GM23248 (cell line): ENCODE data around the gene INSL3. TPM values are rescaled to one million over a fixed set of nuclear protein-coding genes. Genes with fewer than 3 reads are reported as not detected.

Source experiments
- DNase-seq: peaks from one replicate; pipeline ENCODE4 v3.0.0-alpha.2; 2015
- H2AFZ ChIP-seq: fragments of 200-600 bp; sonication (generic); 2 replicates; pipeline ENCODE4 v1.6.1; 2016; ENCODE audit warnings: antibody characterized with exemption
- H3F3A ChIP-seq: fragments of 200-600 bp; sonication (generic); 2 replicates; pipeline ENCODE4 v1.6.1; 2016; ENCODE audit warnings: mild to moderate bottlenecking, antibody characterized with exemption, mixed run types; ENCODE audit not compliant: insufficient read depth
- H3K27ac ChIP-seq: fragments of 200-600 bp; sonication (generic); 2 replicates; pipeline ENCODE4 v1.5.1; 2016; ENCODE audit warnings: mild to moderate bottlenecking
- H3K27me3 ChIP-seq: fragments of 200-600 bp; sonication (generic); replicated peaks from 2 replicates; pipeline ENCODE4 v1.6.1; 2016; ENCODE audit warnings: mild to moderate bottlenecking; ENCODE audit not compliant: insufficient read depth
- H3K36me3 ChIP-seq: fragments of 200-600 bp; sonication (generic); 2 replicates; pipeline ENCODE4 v1.6.1; 2016; ENCODE audit warnings: low read depth, mild to moderate bottlenecking
- H3K4me1 ChIP-seq: fragments of 200-600 bp; sonication (generic); 2 replicates; pipeline ENCODE4 v1.6.1; 2016; ENCODE audit warnings: mild to moderate bottlenecking; ENCODE audit not compliant: insufficient read depth
- H3K4me2 ChIP-seq: fragments of 200-600 bp; sonication (generic); one replicate; pipeline ENCODE4 v1.6.1; 2016; ENCODE audit warnings: mild to moderate bottlenecking; ENCODE audit not compliant: unreplicated experiment
- H3K4me3 ChIP-seq: fragments of 200-600 bp; sonication (generic); 2 replicates; pipeline ENCODE4 v1.5.1; 2016; ENCODE audit warnings: mild to moderate bottlenecking
- H3K79me2 ChIP-seq: fragments of 200-600 bp; sonication (generic); 2 replicates; pipeline ENCODE4 v1.6.1; 2016; ENCODE audit warnings: mild to moderate bottlenecking; ENCODE audit not compliant: insufficient read depth
- H3K9ac ChIP-seq: fragments of 200-600 bp; sonication (generic); 2 replicates; pipeline ENCODE4 v1.6.1; 2016; ENCODE audit warnings: mild to moderate bottlenecking
- H3K9me2 ChIP-seq: fragments of 200-600 bp; sonication (generic); 2 replicates; pipeline ENCODE4 v1.6.1; 2016; ENCODE audit warnings: mixed run types, mild to moderate bottlenecking, moderate library complexity; ENCODE audit not compliant: insufficient read depth
- H3K9me3 ChIP-seq: fragments of 200-600 bp; sonication (generic); one replicate; pipeline ENCODE4 v1.6.1; 2017; ENCODE audit warnings: low read depth
- H4K20me1 ChIP-seq: fragments of 200-600 bp; sonication (generic); 2 replicates; pipeline ENCODE4 v1.6.0; 2016; ENCODE audit not compliant: insufficient read depth
- EZH2 ChIP-seq: fragments of 200-600 bp; sonication (generic); IDR thresholded peaks from 2 replicates; pipeline ENCODE4 v1.6.1; 2018; ENCODE audit warnings: antibody characterized with exemption, mild to moderate bottlenecking; ENCODE audit not compliant: insufficient read depth, poor library complexity, severe bottlenecking
- EZH2phosphoT487 ChIP-seq: fragments of 200-600 bp; sonication (generic); IDR thresholded peaks from 2 replicates; pipeline ENCODE4 v1.6.1; 2018; ENCODE audit warnings: antibody characterized with exemption, moderate library complexity, mild to moderate bottlenecking, low read depth; ENCODE audit not compliant: insufficient read depth
- WGBS, 2 experiments: methylation state at CpG; one replicate each; pipeline ENCODE4 v1.1.6; 2015 to 2017; ENCODE audit warnings: low lambda C conversion rate in 2 of 2, low coverage in 1 of 2; ENCODE audit errors: missing lambda C conversion rate in 2 of 2; 5-methylcytosine and 5-hydroxymethylcytosine counted together
- in situ Hi-C: fragments of 300-500 bp; cut with MboI; formaldehyde crosslinking; loops from 2 replicates; pipeline ENCODE4 v1.15.0; 2020
- polyA plus RNA-seq: library from polyadenylated mRNA; unstranded; fragments of >200 nt; fragmentation: Nextera tagmentation; extraction: Ambion mirVana; gene quantifications from 2 replicates; pipeline ENCODE4 v1.2.1, GENCODE V29; 2016
- total RNA-seq: library from RNA; depleted of rRNA; stranded (reverse); fragments of >200 nt; shearing (Covaris generic); gene quantifications from 2 replicates; pipeline ENCODE4 v1.2.3, GENCODE V29; 2014

Gene INSL3
- total and polyA plus RNA-seq, 2 experiments from 2014 or later: not detected

DNA sequence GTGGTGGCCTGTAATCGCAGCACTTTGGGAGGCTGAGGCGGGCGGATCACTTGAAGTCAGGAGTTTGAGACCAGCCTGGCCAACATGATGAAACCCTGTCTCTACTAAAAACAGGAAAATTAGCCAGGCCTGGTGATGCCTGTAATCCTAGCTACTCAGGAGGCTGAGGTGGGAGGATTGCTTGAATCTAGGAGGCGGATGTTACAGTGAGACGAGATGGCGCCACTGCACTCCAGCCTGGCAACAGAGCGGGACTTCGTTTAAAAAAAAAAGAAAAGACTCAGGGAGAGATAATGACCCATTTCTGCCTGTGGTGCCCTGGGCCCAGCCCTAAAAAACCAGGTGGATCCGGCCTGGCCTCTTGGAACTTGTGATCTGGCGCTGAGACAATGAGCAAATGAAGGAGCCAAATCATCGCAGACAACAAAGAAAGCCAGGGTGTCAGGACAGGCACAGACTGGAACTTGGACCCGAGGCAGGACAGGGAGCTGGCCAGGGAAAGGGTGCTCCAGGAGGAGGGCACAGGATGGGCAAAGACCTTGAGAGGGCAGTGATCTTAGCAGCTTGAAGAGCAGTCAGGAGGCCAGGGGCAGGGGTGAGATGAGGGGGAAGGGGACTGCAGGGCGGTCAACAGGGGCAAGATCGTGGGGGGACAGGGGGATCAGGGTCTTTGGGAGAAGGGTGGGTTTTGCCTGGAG is 27.4 kb upstream of the INSL3 start:
- H2AFZ ChIP-seq: no peak overlapping the region
- H3K27me3 ChIP-seq: no peaks in the 10 kb centered on the region
- no peak for TF ChIP-seq EZH2phosphoT487
- no peak for TF ChIP-seq EZH2
- no peaks in the 10 kb centered on the region for H3K9me2 ChIP-seq
- no peak overlapping the region for H3K4me3 ChIP-seq
- no peak for DNase-seq
- 0 out of 2 replicates have a peak, but pooled peaks cover 5% of the 10 kb centered on the region for H3F3A ChIP-seq
- in situ Hi-C loops: no loop called here
- no peak overlapping the region for H3K27ac ChIP-seq
- peaks cover 5% of the 10 kb centered on the region; the same call in 1 of the 2 replicates for H3K4me1 ChIP-seq
- no peaks in the 10 kb centered on the region for H3K36me3 ChIP-seq
- no peak overlapping the region for H3K9ac ChIP-seq
- H3K9me3 ChIP-seq: no peaks in the 10 kb centered on the region
- no peak overlapping the region for H3K4me2 ChIP-seq
- WGBS, 2 experiments: 93 to 96% methylated on average over 14 of the region's 14 CpGs
- H3K79me2 ChIP-seq: no peaks in the 10 kb centered on the region
- H4K20me1 ChIP-seq: no peaks in the 10 kb centered on the region

DNA sequence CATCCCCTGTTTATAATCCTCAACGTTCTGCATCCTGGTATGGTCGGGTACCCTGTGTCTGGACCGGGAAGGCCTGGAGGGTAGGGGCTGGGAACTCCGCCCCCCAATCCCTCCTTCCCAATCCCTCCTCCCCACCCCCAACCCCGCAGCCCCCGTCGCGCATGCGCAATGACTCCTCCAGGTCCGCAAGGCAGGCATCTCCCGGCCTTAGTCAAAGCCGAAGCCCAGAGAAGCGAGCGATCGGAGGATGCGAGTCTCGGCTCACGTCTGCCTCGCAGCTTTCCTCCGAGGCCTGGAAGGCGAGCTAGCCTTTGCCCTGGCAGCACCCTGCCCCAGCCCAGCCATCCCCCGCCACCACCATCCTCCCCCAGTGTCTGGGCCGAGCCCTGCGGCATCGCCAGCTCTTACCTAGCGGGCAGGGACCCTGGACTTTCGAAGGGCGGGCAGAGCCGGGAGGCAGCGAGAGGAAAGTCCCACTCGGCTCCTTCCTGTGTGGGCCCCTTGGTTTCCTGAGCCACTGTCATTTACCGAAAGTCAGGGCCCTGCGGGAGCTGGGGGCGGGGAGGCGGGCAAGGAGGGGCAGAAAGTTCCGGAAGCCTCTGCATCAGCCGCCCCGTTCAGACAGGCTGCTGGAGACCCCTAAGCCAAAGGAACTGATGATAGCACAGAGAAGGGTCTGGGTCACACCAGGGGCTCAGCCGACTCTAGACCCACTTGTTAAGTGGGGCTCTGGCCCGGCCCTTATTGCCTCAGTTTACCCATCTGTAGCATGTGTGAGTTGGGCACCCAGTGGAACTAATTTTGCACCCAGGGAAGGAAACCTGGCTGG is 26.4 kb upstream of the INSL3 start, which contains the start of gene JAK3:
JAK3 (minus strand) TSS at position 445 of the 829 bp plus-strand sequence. CDS start 3,565 bp downstream, outside the sequence.
- no peaks in the 10 kb centered on the region for H4K20me1 ChIP-seq
- peak within 1 kb of the TSS; percentile 78 for H3K4me2 ChIP-seq
- H2AFZ ChIP-seq: peak within 1 kb of the TSS; percentile 93
- H3K9me3 ChIP-seq: no peaks in the 10 kb centered on the region
- no peaks in the 10 kb centered on the region for H3K27me3 ChIP-seq
- WGBS, 2 experiments: 9 to 15% methylated on average over 21 to 40 of the region's 40 CpGs
- no peaks in the 10 kb centered on the region for H3K9me2 ChIP-seq
- peaks cover 5% of the 10 kb centered on the region; the same call in 1 of the 2 replicates for H3K4me1 ChIP-seq
- peak within 1 kb of the TSS; percentile 86 for H3K9ac ChIP-seq
- in situ Hi-C loops: no loop called here
- H3K27ac ChIP-seq: peak within 1 kb of the TSS; percentile 63
- no peaks in the 10 kb centered on the region for H3K79me2 ChIP-seq
- H3F3A ChIP-seq: 0 out of 2 replicates have a peak, but pooled peaks cover 5% of the 10 kb centered on the region
- peak; percentile 87 for DNase-seq
- H3K36me3 ChIP-seq: no peaks in the 10 kb centered on the region
- peak within 1 kb of the TSS; percentile 67 for H3K4me3 ChIP-seq
- TF ChIP-seq EZH2 (no peak), EZH2phosphoT487 (no peak)

DNA sequence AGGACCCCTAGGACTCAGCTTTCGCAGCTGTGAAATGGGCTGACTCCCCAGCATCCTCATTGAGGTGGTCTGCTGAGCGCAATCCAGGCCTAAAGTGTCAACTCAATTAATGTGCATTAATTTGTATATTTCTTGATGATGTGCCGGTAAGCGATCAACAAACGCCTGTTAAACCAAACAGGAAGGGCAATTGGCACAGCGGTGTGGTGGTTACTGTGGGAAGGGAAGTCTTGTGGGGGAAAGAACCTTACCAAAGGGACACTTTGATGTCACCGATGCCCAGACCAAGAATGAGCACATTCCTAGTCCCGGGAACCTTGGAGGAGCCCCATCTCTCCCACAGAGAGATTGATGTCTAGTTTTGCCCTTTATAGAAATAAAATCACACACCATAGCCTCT is 24.8 kb upstream of the INSL3 start:
- no peak overlapping the region for H3K4me3 ChIP-seq
- H3K4me2 ChIP-seq: no peak overlapping the region
- H3F3A ChIP-seq: 0 out of 2 replicates have a peak, but pooled peaks cover 5% of the 10 kb centered on the region
- H3K9me2 ChIP-seq: no peaks in the 10 kb centered on the region
- H3K27me3 ChIP-seq: no peaks in the 10 kb centered on the region
- 96 to 98% methylated on average over 8 of the region's 8 CpGs for WGBS, 2 experiments
- H3K9ac ChIP-seq: no peak overlapping the region
- no peak for TF ChIP-seq EZH2
- no peak for TF ChIP-seq EZH2phosphoT487
- H3K79me2 ChIP-seq: no peaks in the 10 kb centered on the region
- no peak for DNase-seq
- peaks cover 5% of the 10 kb centered on the region; the same call in 1 of the 2 replicates for H3K4me1 ChIP-seq
- no peaks in the 10 kb centered on the region for H3K36me3 ChIP-seq
- no peaks in the 10 kb centered on the region for H4K20me1 ChIP-seq
- no peaks in the 10 kb centered on the region for H3K9me3 ChIP-seq
- H2AFZ ChIP-seq: no peak overlapping the region
- in situ Hi-C loops: no loop called here
- no peak overlapping the region for H3K27ac ChIP-seq

DNA sequence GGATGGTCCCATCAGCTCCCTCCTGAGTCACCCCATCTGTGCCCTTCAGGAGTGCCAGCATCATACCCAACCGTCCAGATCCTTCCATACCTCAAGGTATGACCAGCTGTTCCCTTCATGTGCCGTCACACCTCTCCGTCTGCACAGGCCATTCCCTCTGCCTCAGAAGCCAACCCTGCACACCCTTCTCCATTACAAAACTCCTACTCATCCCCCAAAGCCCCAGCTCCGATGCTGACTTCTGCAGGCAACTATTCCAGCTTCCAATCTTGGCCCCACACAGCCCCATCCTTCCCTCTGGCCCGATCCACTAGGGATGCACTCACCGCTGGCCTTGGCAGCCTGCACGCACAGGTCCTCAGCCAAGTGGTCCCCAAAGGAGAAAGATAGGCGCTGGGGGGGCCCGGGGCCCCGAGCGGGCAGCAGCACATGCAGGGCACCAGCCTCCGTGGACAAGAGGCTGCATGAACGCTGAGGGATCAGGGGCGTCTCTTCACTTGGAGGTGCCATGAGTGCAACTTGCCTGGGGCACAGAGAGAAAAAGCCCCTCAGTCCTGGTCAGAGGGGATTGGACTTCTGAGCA is 22.7 kb upstream of the INSL3 start:
- Histone ChIP-seq H3F3A (0 out of 2 replicates have a peak, but pooled peaks cover 5% of the 10 kb centered on the region), H2AFZ (no peak overlapping the region), H3K9me3 (no peaks in the 10 kb centered on the region), H3K4me2 (no peak overlapping the region), H3K9ac (no peak overlapping the region), H4K20me1 (no peaks in the 10 kb centered on the region), H3K79me2 (no peaks in the 10 kb centered on the region), H3K27ac (no peak overlapping the region), H3K4me3 (no peak overlapping the region), H3K36me3 (no peaks in the 10 kb centered on the region), H3K4me1 (peaks cover 5% of the 10 kb centered on the region; the same call in 1 of the 2 replicates), H3K27me3 (no peaks in the 10 kb centered on the region), H3K9me2 (no peaks in the 10 kb centered on the region)
- WGBS, 2 experiments: 83 to 89% methylated on average over 14 of the region's 14 CpGs
- DNase-seq: no peak
- TF ChIP-seq EZH2: no peak
- no peak for TF ChIP-seq EZH2phosphoT487
- in situ Hi-C loops: no loop called here
